GM12801 (cell line): ENCODE measurements around the gene NAV3.

Experiments
- TF ChIP-seq, protein P1 (sequence below): IDR thresholded peaks from one replicate; pipeline ENCODE4 v1.5.1; 2011; ENCODE audit warnings: control low read depth; ENCODE audit not compliant: insufficient read length; ENCODE audit errors: extremely low read depth

Gene NAV3

DNA sequence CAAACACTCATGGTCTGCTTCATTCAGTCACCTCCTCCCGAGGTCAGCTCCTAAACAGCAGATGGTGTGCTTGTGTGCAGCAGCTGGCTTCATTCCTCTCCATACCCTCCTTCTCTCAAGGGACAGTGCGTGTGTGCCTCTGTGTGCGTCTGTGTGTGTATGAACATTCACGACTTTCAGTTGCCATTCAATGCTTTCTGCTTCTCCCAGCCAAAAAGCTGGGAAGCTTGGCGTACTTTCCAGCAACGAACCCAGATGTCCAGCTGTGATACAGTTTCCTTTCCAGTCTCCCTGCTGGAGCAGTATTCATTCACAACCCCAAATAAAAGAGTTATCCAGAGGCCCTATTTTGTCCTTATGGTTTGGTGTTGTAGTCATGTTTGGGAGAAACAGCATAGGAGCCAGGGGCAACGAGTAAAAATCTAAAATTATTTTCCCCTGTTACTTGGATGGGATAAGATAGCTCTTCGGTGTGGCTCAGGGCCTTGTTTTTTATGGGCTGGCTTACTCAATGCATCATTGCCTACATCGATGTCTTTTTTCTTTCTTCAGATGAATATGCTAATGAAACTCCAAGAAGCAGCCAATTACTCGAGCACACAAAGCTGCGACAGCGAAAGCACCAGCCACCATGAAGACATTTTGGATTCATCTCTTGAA is 379.3 kb downstream of the NAV3 start:
- TF ChIP-seq, protein P1, sequence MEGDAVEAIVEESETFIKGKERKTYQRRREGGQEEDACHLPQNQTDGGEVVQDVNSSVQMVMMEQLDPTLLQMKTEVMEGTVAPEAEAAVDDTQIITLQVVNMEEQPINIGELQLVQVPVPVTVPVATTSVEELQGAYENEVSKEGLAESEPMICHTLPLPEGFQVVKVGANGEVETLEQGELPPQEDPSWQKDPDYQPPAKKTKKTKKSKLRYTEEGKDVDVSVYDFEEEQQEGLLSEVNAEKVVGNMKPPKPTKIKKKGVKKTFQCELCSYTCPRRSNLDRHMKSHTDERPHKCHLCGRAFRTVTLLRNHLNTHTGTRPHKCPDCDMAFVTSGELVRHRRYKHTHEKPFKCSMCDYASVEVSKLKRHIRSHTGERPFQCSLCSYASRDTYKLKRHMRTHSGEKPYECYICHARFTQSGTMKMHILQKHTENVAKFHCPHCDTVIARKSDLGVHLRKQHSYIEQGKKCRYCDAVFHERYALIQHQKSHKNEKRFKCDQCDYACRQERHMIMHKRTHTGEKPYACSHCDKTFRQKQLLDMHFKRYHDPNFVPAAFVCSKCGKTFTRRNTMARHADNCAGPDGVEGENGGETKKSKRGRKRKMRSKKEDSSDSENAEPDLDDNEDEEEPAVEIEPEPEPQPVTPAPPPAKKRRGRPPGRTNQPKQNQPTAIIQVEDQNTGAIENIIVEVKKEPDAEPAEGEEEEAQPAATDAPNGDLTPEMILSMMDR: no peak

DNA sequence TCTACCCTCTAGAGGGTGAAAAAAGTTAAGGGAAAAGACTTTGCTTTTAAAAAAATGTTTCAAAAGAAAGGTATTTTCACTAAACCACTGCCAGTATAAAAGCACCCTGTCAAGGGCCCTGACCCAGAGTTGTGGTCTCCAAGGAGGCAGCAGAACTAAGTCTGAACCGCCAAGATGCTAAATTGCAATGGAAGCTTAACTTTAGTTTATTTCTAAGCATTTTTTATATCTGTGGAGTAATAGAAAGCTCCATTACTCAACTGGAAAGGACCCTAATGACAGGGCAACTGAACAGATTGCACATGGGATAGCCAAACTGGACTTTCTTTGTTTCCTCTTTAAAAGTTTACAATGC is 379.8 kb downstream of the NAV3 start:
- TF ChIP-seq, protein P1: no peak

DNA sequence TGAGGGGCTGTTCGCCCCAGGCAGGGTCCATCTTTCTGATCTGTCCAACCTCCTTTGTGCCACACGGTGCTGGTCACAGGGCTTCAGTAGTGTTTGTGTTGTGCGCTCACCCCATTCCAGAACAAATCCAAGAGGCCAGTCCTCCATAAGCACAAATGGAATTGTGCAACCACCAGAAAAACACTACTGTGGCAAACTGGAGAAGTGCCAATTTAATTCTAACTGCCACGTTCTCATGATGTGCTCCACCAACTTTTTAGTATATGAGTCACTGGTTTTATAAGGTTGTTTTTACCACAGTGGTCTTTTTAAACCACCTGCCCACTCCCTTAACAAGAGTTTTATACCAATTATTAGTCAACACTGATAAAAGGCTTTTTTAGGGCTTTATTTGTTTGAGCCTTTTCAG is 380.2 kb downstream of the NAV3 start:
- TF ChIP-seq, protein P1: no peak

DNA sequence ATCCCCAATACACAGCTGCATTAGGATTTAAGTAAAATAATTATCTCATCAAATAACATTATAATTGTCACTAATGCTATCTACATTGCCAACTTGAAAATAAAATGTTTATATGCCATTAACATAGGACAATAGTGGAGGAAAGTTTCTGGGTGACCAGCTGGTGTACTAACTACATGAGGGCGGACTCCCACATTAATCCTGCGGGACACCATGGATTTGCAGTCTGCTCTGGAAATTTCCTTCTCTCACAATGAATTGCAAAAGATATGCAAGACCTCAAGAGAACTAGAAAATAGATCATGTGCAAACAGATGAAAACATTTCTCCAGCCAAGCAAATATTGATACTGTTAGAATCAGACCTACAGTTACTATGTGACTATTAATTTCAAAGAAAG is 390.1 kb downstream of the NAV3 start:
- TF ChIP-seq, protein P1: no peak

DNA sequence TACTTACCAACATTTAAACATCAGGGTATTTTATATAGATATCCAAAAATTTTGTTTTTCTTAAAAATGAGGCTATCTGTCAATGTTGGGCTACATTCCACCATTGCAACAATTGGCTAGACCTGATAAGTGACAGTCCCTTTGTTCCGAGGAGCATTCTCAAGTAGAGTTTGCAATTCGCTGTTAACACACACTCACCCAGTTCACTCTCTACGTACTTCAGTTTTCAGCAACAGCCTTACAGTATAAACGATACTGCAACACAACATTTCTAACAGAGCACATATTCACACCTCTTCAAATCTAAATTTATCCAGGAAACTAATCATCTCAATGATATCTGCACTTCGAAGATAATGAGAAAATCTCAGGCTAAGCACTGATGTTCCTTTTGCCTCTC is 393.5 kb downstream of the NAV3 start:
- TF ChIP-seq, protein P1: no peak

DNA sequence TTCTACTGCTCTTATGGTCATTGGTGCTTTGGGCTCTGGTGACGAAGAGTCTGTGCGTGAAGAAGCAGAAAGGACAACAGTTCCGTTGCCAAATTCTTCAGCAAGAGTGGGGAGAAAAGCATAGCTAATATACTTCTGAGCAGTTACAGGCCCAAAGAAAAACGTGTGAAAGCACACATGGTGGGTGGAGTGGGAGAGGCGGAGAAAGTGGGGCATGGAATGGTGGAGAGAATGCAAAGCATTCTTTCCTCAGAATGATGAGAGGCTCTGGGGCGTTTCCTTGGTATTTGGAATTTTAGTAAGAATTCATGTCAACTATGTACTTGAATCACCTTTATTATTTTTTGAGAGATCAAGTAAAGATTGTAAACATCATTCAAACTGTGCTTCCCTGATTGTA is 396.1 kb downstream of the NAV3 start:
- TF ChIP-seq, protein P1: no peak

DNA sequence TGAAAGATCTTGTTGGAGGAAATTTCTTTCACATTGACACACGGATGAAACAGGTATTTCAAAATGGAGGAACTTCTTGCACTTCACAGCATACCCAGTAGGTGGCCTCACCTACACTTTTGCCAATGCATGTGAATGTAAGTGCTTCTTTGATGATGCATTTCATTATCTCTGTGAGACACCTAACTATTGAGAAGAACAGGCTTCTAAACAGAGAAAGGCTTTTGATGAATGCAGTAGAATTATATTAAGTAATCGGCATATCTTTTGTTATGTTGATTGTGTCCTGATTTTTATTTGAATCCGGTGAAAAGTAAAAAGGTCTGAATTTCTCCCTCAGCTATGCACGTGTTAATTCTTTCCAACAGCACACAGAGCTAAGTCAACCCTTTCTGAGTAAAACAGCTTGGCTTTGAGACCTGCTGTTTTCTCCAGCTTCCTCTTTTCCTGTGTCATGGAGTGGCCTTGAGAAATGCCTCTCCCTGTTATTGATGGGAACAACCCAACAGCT is 399.0 kb downstream of the NAV3 start:
- TF ChIP-seq, protein P1: no peak
